ENCODE measurements around the gene CBLB.
"Not testable (repeated sequence)": the region's sequence is repeated elsewhere in the genome, so short reads cannot be mapped to it uniquely, and the experiment has no call there.

Gene CBLB

GRCh38 chr3:105815331-105815730, 53.5 kb downstream of the CBLB start:
- not testable (repeated sequence) for DNase-seq

- DNase-seq: no peak
Measured at GRCh38 chr3:105813710-105814109, 55.1 kb downstream of the CBLB start.

- DNase-seq: no peak
Measured at GRCh38 chr3:105812194-105812586, 56.6 kb downstream of the CBLB start.

- no peak for DNase-seq
Measured at GRCh38 chr3:105811518-105812193, 57.2 kb downstream of the CBLB start.

GRCh38 chr3:105809208-105809888, 59.5 kb downstream of the CBLB start:
- no peak for DNase-seq

GRCh38 chr3:105807701-105808100, 61.1 kb downstream of the CBLB start:
- DNase-seq: no peak

GRCh38 chr3:105807146-105807545, 61.7 kb downstream of the CBLB start:
- DNase-seq: no peak

- no peak for DNase-seq
Measured at GRCh38 chr3:105806359-105806758, 62.5 kb downstream of the CBLB start.

GRCh38 chr3:105805404-105805803, 63.4 kb downstream of the CBLB start:
- DNase-seq: no peak

- DNase-seq: no peak
Measured at GRCh38 chr3:105802118-105802706, 66.6 kb downstream of the CBLB start.

GRCh38 chr3:105801397-105801796, 67.4 kb downstream of the CBLB start:
- DNase-seq: no peak

GRCh38 chr3:105800320-105800719, 68.5 kb downstream of the CBLB start:
- no peak for DNase-seq

GRCh38 chr3:105799286-105799685, 69.5 kb downstream of the CBLB start:
- DNase-seq: no peak

- no peak for DNase-seq
Measured at GRCh38 chr3:105798381-105798934, 70.4 kb downstream of the CBLB start.

- no peak for DNase-seq
Measured at GRCh38 chr3:105793040-105793439, 75.8 kb downstream of the CBLB start.

- DNase-seq: no peak
Measured at GRCh38 chr3:105791919-105792786, 76.7 kb downstream of the CBLB start.

GRCh38 chr3:105791131-105791530, 77.7 kb downstream of the CBLB start:
- no peak for DNase-seq

- no peak for DNase-seq
Measured at GRCh38 chr3:105790534-105790933, 78.3 kb downstream of the CBLB start.

- DNase-seq: no peak
Measured at GRCh38 chr3:105788593-105788992, 80.2 kb downstream of the CBLB start.

- no peak for DNase-seq
Measured at GRCh38 chr3:105787453-105787852, 81.4 kb downstream of the CBLB start.

- no peak for DNase-seq
Measured at GRCh38 chr3:105786990-105787389, 81.8 kb downstream of the CBLB start.

GRCh38 chr3:105786241-105786640, 82.6 kb downstream of the CBLB start:
- DNase-seq: no peak

GRCh38 chr3:105785803-105786202, 83.0 kb downstream of the CBLB start:
- no peak for DNase-seq

Measured in NCI-H2107 (cell line).